ENCODE measurements around the gene KRAS. TPM values are rescaled to one million over a fixed set of nuclear protein-coding genes. Genes with fewer than 3 reads are reported as not detected.

KRAS gene
- total RNA-seq, 2 experiments from 2014 or later, result 17.0 to 19.0 TPM

DNA sequence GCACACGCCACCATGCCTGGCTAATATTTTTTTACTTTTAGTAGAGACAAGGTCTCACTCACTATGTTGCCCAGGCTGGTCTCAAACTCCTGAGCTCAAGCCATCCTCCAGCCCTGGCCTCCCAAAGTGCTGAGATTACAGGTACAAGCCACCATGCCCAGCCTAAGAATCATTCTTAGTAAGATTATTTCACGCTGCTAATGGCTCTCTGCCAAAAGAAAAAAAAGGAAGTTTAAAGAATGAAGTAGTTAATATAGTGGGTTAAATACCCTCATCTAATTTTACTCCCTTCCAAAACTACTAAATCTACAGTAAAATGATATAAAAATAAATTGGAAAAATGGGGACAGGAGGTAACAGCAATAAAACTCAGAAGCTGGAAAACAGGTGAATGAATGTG, 53.1 kb downstream of the KRAS start:
- Mint-ChIP-seq H3K27me3 (no peaks in the 10 kb centered on the region), H3K27ac (no peak overlapping the region), H3K36me3 (ENCODE audit: low read depth) (peaks cover 7% of the 10 kb centered on the region), H3K9me3 (no peaks in the 10 kb centered on the region), H3K4me1 (ENCODE audit: low read depth) (peaks cover 26% of the 10 kb centered on the region), H3K4me3 (no peak overlapping the region)
- ATAC-seq (no peak), DNase-seq (no peak)
- ChIA-PET CTCF (interaction anchor here (1.2 to 2.1 kb wide), 3 partner anchors 13 to 206 kb away, joined by 3 to 8 read pairs (median 5); no protein-coding TSS in a partner anchor), POLR2A (interaction anchor here (0.7 kb wide), 1 partner anchor 210 kb away, joined by 3 read pairs; no protein-coding TSS in a partner anchor)
- intact Hi-C loops (cut with micrococcal nuclease), result loop anchor here (5.0 kb wide), 1 partner anchor 40 kb away; no protein-coding TSS in a partner anchor
- TF ChIP-seq, protein P1, sequence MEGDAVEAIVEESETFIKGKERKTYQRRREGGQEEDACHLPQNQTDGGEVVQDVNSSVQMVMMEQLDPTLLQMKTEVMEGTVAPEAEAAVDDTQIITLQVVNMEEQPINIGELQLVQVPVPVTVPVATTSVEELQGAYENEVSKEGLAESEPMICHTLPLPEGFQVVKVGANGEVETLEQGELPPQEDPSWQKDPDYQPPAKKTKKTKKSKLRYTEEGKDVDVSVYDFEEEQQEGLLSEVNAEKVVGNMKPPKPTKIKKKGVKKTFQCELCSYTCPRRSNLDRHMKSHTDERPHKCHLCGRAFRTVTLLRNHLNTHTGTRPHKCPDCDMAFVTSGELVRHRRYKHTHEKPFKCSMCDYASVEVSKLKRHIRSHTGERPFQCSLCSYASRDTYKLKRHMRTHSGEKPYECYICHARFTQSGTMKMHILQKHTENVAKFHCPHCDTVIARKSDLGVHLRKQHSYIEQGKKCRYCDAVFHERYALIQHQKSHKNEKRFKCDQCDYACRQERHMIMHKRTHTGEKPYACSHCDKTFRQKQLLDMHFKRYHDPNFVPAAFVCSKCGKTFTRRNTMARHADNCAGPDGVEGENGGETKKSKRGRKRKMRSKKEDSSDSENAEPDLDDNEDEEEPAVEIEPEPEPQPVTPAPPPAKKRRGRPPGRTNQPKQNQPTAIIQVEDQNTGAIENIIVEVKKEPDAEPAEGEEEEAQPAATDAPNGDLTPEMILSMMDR (IDR thresholded peaks at IDR 0.05), result no peak

DNA sequence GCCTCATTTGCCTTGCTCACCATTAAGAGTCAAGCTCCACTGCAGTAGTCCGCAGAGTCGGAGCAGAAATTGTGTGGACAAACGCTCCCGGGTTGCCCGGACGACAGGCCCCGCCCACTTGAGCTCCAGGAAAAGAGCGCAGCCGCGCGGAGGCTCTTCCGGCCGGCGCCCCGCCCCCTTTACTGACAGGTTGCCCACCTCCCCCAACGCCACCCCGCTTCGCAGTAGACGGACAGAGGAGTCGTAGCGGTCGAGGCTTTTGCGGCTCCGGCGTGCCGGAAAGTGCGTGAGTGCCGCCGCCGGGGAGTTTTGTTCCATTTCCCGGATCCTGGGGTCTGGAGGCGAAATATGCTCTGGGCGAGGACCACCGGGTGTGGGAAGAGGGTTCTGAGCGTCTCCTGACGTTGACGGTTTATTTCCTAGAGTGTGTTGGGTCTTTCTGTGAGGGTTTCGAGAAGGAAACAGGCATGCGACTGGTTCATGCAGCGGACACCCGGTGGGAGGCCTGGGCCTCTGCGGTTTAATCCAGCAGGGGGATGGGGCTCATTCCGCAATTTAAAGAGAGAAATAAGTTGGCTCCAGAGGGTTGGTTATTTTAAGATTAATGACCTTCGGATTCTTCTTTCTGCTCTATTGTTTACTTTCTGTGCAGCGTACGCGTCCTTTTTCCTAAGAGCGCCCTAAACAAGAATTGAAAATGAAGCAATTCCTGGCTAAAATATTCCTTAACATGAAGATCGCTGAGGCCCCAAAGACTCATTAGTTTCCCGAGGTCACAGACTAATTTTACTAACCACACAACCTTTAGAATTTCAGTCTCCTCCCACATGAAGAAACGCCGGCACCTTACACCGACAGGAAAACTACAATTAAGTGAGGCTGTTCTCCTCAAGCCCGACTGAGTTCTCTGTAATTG, 55.4 kb downstream of the KRAS start, which contains the start of the genes DNAI7 and ETFRF1:
Gene DNAI7, minus strand, starts transcription at position 105 of the 916 bp plus-strand sequence. Its CDS starts 82 bp downstream, at position 23.
Gene ETFRF1, plus strand, starts transcription at position 182 of the 916 bp plus-strand sequence. CDS start 8,720 bp downstream, outside the sequence.
- H3K27ac Mint-ChIP-seq, result peak within 1 kb of the TSS; percentile 95
- peak; percentile 100 for ATAC-seq
- H3K4me1 Mint-ChIP-seq (ENCODE audit: low read depth), result peaks cover 16% of the 10 kb centered on the region
- ChIA-PET POLR2A (interaction anchor here (1.5 kb wide), 1 partner anchor 13 kb away, joined by 5 read pairs; no protein-coding TSS in a partner anchor), CTCF (interaction anchor here (1.0 to 1.8 kb wide), 3 partner anchors 40 to 99 kb away, joined by 3 to 8 read pairs (median 8); no protein-coding TSS in a partner anchor)
- peaks cover under 1% of the 10 kb centered on the region for H3K36me3 Mint-ChIP-seq (ENCODE audit: low read depth)
- peak; percentile 98 for DNase-seq
- no peaks in the 10 kb centered on the region for H3K9me3 Mint-ChIP-seq
- H3K4me3 Mint-ChIP-seq, result peak within 1 kb of the TSS; percentile 92
- intact Hi-C loops (cut with micrococcal nuclease), result loop anchor here (5.0 kb wide), 1 partner anchor 42 kb away; no protein-coding TSS in a partner anchor
- TF ChIP-seq, protein P1 (IDR thresholded peaks at IDR 0.05), result no peak
- H3K27me3 Mint-ChIP-seq, result no peaks in the 10 kb centered on the region

DNA sequence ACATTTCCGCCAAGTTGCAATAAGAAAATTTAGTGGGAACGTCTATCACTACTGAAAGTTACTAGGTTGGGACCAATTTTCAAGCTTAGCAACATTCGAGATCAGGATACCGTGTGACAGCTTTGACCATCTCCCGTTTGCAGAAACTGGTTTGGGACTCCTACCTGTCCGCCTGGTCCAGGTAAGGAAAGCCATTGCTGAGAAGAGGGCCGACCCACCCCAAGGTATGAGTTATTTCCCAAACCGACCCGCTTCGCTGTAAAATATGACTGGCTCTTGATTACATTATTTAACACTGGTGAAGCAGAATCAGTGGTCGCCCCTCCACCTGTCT, 56.0 kb downstream of the KRAS start:
- CTCF ChIA-PET, result interaction anchor here (1.0 to 1.8 kb wide), 3 partner anchors 40 to 100 kb away, joined by 3 to 8 read pairs (median 8); no protein-coding TSS in a partner anchor
- TF ChIP-seq, protein P1 (IDR thresholded peaks at IDR 0.05), result no peak
- no peak for ATAC-seq
- intact Hi-C loops (cut with micrococcal nuclease), result loop anchor here (5.0 kb wide), 1 partner anchor 43 kb away; no protein-coding TSS in a partner anchor
- Mint-ChIP-seq H3K4me1 (ENCODE audit: low read depth) (peaks cover 16% of the 10 kb centered on the region), H3K27me3 (no peaks in the 10 kb centered on the region), H3K27ac (peak overlapping the region; percentile 95), H3K4me3 (peak overlapping the region; percentile 92), H3K9me3 (no peaks in the 10 kb centered on the region), H3K36me3 (ENCODE audit: low read depth) (no peaks in the 10 kb centered on the region)
- POLR2A ChIA-PET, result interaction anchor here (1.5 kb wide), 1 partner anchor 14 kb away, joined by 5 read pairs; no protein-coding TSS in a partner anchor
- no peak for DNase-seq

DNA sequence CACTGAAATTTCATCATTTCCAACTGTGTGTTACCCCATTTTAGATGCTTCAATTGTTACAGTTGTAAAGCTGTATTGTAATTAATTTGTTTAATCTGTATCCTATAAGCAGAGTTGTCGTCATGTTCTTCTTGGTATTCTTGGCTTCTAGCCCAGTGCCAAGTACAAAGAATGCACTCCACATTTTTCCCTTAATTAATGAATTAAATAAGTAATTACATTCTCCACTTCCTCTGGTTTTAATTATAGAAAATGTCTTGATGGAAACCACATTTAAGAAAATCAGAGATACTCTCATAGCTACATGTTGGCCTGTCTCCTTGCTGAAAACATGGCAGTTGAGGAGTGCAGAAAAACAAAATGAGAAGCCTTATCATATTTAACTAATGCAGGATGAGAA, 56.5 kb downstream of the KRAS start:
- POLR2A ChIA-PET, result interaction anchor here (1.5 kb wide), 1 partner anchor 14 kb away, joined by 5 read pairs; no protein-coding TSS in a partner anchor
- intact Hi-C loops (cut with micrococcal nuclease), result no loop called here
- TF ChIP-seq, protein P1 (IDR thresholded peaks at IDR 0.05), result no peak
- H3K27ac Mint-ChIP-seq, result peak overlapping the region; percentile 95
- DNase-seq (no peak), ATAC-seq (no peak)
- H3K4me1 Mint-ChIP-seq (ENCODE audit: low read depth), result peaks cover 16% of the 10 kb centered on the region
- CTCF ChIA-PET, result interaction anchor here (1.1 to 1.8 kb wide), 2 partner anchors 39 to 47 kb away, joined by 8 read pairs; no protein-coding TSS in a partner anchor
- no peaks in the 10 kb centered on the region for H3K36me3 Mint-ChIP-seq (ENCODE audit: low read depth)
- H3K27me3 Mint-ChIP-seq, result no peaks in the 10 kb centered on the region
- H3K4me3 Mint-ChIP-seq, result peak overlapping the region; percentile 92
- no peaks in the 10 kb centered on the region for H3K9me3 Mint-ChIP-seq

All from activated CD8-positive, alpha-beta T cell treated with anti-CD3 and anti-CD28 coated beads for 36 hours (primary cell).